ENCODE data around the gene CMIP. TPM values are rescaled to one million over a fixed set of nuclear protein-coding genes. Genes with fewer than 3 reads are reported as not detected.

Gene CMIP
- total and polyA plus RNA-seq, 10 of the 15 experiments (the other 5 are each of a cell fraction or from before 2014, with no cell fraction given) = 1.2 to 43.2 (median 4.4) TPM

- TF ChIP-seq NFIC (IDR thresholded peaks at IDR 0.05; ENCODE audit: low read depth, low read length) = no peak
- no peak for TF ChIP-seq ZNF592 (IDR thresholded peaks at IDR 0.05)
- no peak for TF ChIP-seq CREM (IDR thresholded peaks at IDR 0.05; ENCODE audit: low read depth)
- TF ChIP-seq MTA3 (IDR thresholded peaks at IDR 0.05; ENCODE audit: borderline replicate concordance, low read length) = no peak
- no peak for TF ChIP-seq RAD51 (IDR thresholded peaks at IDR 0.05)
- no peak for TF ChIP-seq NRF1 (conservative IDR thresholded peaks at IDR 0.05; ENCODE audit: low read depth, low read length)
- TF ChIP-seq ZNF24 (IDR thresholded peaks at IDR 0.05) = no peak
- TF ChIP-seq ZBED1 (IDR thresholded peaks at IDR 0.05; ENCODE audit: borderline replicate concordance) = no peak
- no peak for TF ChIP-seq ZBTB33 (IDR thresholded peaks at IDR 0.05)
- no peak for TF ChIP-seq ZSCAN29 (IDR thresholded peaks at IDR 0.05)
- TF ChIP-seq PBX3 (IDR thresholded peaks at IDR 0.05; ENCODE audit: insufficient replicate concordance, low read depth, low read length) = no peak
- no peak for TF ChIP-seq SUZ12 (IDR thresholded peaks at IDR 0.05; ENCODE audit: unreplicated experiment)
Observed at GRCh38 chr16:81612351-81613163, 167.9 kb downstream of the CMIP start (continued).

Measured in GM12878 (cell line).